Measurements from ENCODE around the gene FGF3.

Gene FGF3

GRCh38 chr11:69830086-69830485 lies 10.9 kb upstream of the FGF3 start:
- no peak overlapping the region for H3K4me3 ChIP-seq (ENCODE audit: low read depth, low read length)
- TF ChIP-seq, protein P1, sequence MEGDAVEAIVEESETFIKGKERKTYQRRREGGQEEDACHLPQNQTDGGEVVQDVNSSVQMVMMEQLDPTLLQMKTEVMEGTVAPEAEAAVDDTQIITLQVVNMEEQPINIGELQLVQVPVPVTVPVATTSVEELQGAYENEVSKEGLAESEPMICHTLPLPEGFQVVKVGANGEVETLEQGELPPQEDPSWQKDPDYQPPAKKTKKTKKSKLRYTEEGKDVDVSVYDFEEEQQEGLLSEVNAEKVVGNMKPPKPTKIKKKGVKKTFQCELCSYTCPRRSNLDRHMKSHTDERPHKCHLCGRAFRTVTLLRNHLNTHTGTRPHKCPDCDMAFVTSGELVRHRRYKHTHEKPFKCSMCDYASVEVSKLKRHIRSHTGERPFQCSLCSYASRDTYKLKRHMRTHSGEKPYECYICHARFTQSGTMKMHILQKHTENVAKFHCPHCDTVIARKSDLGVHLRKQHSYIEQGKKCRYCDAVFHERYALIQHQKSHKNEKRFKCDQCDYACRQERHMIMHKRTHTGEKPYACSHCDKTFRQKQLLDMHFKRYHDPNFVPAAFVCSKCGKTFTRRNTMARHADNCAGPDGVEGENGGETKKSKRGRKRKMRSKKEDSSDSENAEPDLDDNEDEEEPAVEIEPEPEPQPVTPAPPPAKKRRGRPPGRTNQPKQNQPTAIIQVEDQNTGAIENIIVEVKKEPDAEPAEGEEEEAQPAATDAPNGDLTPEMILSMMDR (IDR thresholded peaks at IDR 0.05; ENCODE audit: low read depth, low read length): no peak

- no peak overlapping the region for H3K4me3 ChIP-seq (ENCODE audit: low read depth, low read length)
- TF ChIP-seq, protein P1 (IDR thresholded peaks at IDR 0.05; ENCODE audit: low read depth, low read length): no peak
Measured at GRCh38 chr11:69828971-69829344, 9.7 kb upstream of the FGF3 start.

GRCh38 chr11:69828276-69828970 lies 9.2 kb upstream of the FGF3 start:
- no peak overlapping the region for H3K4me3 ChIP-seq (ENCODE audit: low read depth, low read length)
- TF ChIP-seq, protein P1 (IDR thresholded peaks at IDR 0.05; ENCODE audit: low read depth, low read length): no peak

- TF ChIP-seq, protein P1 (IDR thresholded peaks at IDR 0.05; ENCODE audit: low read depth, low read length): no peak
- no peak overlapping the region for H3K4me3 ChIP-seq (ENCODE audit: low read depth, low read length)
Measured at GRCh38 chr11:69826773-69827172, 7.6 kb upstream of the FGF3 start.

- no peak overlapping the region for H3K4me3 ChIP-seq (ENCODE audit: low read depth, low read length)
- TF ChIP-seq, protein P1 (IDR thresholded peaks at IDR 0.05; ENCODE audit: low read depth, low read length): no peak
Measured at GRCh38 chr11:69825941-69826340, 6.7 kb upstream of the FGF3 start.

DNA sequence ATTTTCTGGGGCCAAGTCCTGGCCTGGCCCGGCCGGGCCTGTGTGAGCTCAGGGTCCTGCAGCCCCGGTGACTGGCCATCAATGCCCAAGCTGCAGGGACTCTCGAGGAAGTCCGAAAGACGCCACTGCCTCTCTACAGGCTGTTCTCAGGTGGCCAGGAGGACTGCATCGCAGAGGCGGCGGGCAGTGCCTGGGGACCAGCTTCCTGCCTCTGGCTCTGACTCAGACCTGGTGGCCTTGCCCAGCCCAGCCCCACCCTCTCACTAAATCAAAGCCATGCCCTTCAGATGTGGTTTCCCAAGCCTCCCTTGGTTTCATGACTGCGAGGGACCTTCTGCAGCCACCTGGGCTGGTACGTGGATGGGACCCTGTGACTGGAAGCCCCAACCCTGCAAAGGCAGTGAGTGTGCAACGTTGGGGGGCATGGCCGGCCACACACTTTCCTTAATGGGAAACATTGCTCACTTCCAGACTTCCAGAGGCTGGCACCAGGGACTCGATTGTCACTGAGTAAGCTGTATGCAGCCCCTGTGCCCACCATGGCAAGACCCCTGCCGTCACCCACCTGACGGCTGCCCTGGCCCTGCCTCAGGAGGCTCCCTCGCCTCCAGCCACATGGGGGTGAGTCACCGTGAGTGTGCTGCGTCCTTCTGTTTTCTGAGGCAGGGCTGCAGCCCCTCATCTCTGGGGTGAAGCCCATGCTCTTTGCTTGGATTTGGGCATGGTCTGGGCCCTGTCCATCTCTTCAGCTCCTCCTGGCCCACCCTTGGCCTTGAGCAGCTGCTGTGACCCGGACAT lies 6.0 kb upstream of the FGF3 start:
- TF ChIP-seq, protein P1 (IDR thresholded peaks at IDR 0.05; ENCODE audit: low read depth, low read length): no peak
- no peak overlapping the region for H3K4me3 ChIP-seq (ENCODE audit: low read depth, low read length)

- TF ChIP-seq, protein P1 (IDR thresholded peaks at IDR 0.05; ENCODE audit: low read depth, low read length): no peak
- no peak overlapping the region for H3K4me3 ChIP-seq (ENCODE audit: low read depth, low read length)
Measured at GRCh38 chr11:69823641-69824265, 4.5 kb upstream of the FGF3 start.
